Activated B cell treated with CpG ODN at 0.5 μM for 24 hours (primary cell): ENCODE results near the gene IP6K1. TPM values are rescaled to one million over a fixed set of nuclear protein-coding genes. Genes with fewer than 3 reads are reported as not detected.
"Not testable (repeated sequence)": the region's sequence is repeated elsewhere in the genome, so short reads cannot be mapped to it uniquely, and the experiment has no call there.

ENCODE experiments used
- ATAC-seq: fragments of 200-7000 bp; cut with Tn5 transposase; one replicate; pipeline ENCODE4 v1.10.0; 2021; ENCODE audit warnings: low read depth, mild to moderate bottlenecking, moderate library complexity
- CTCF ChIA-PET: fragments of 350-600 bp; sonication (Branson Sonifier 250); formaldehyde crosslinking; loops from one replicate; lab custom pipeline; 2021; ENCODE audit warnings: antibody characterized with exemption; lab: Charles Lee
- POLR2A ChIA-PET: fragments of 350-600 bp; sonication (Branson Sonifier 250); formaldehyde crosslinking; loops from one replicate; lab custom pipeline; 2021; ENCODE audit warnings: antibody characterized with exemption; lab: Charles Lee
- DNase-seq: peaks from one replicate; pipeline ENCODE4 v3.0.0; 2022
- H3K27ac Mint-ChIP-seq: one replicate; pipeline ENCODE4 v1.8.0; 2020; ENCODE audit warnings: mixed read lengths
- H3K27me3 Mint-ChIP-seq: one replicate; pipeline ENCODE4 v1.8.0; 2021; ENCODE audit warnings: mixed read lengths
- H3K36me3 Mint-ChIP-seq: one replicate; pipeline ENCODE4 v1.8.0; 2021; ENCODE audit warnings: low read depth, mixed read lengths
- H3K4me1 Mint-ChIP-seq: one replicate; pipeline ENCODE4 v1.8.0; 2021; ENCODE audit warnings: mixed read lengths
- H3K4me3 Mint-ChIP-seq: one replicate; pipeline ENCODE4 v1.8.0; 2020; ENCODE audit warnings: mild to moderate bottlenecking, mixed read lengths
- H3K9me3 Mint-ChIP-seq: one replicate; pipeline ENCODE4 v1.8.0; 2020; ENCODE audit warnings: mixed read lengths
- intact Hi-C: fragments of 100-400 bp; cut with micrococcal nuclease; formaldehyde crosslinking; loops from one replicate; pipeline ENCODE4 v1.15.1; 2024
- total RNA-seq: library from RNA; stranded (reverse); gene quantifications from 2 replicates; pipeline ENCODE4 v1.2.3, GENCODE V29; 2022
- TF ChIP-seq, protein P1 (sequence below): fragments of 200-600 bp; IDR thresholded peaks from one replicate; pipeline ENCODE4 v1.8.0; 2022; ENCODE audit warnings: antibody characterized with exemption, mild to moderate bottlenecking

IP6K1 gene
- total RNA-seq, 1 donor from 2014 or later, result 47.6 TPM

DNA sequence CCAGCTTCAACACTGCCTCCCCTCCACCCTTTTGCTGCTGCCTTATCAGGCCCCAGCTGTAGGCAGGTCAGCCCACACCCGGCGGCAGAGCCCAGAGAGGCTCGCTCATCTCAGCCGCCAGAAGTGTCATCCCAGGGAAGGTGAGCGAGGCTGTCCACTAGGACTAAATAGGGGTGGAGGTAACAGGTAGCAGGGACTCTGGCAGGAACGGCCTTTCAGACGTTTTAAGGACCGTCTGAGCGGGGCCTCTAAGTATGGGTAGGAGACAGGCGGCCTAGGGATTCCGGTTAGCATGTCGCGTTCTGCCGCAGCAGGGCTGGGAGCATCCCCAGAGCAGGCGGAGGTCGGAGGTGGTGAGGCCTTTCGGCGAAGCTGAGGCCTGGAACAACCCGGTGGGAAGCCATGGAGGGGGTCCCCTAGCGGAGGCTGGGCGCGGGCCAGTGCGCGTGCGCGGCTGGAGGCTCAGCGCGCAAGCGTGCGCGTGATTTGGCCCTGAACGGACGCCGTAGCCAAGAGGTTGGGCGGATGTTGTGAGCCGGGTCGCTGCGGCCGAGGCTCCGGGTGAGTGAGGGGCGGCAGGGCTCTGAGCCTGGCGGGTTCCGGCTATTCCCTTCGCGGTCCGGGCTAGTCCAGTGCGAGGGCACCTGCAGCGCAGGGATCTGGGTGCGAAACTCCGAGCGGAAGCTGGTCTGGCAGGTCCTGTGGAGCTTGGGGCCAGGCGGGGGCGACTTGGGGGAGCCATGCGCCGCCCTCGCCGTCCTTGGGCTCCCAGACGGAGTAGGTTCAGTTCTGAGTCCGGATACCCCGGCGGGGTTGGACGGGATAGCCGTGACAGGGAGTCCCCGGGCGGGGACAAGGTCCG is 97.1 kb downstream of the IP6K1 start, which contains the start of the genes MST1 and RNF123:
TSS of gene MST1 (minus strand) at position 429 of the 862 bp plus-strand sequence. CDS start 783 bp downstream, outside the sequence.
TSS of gene RNF123 (plus strand) at position 512 of the 862 bp plus-strand sequence. CDS start 1,609 bp downstream, outside the sequence.
- peak; percentile 83 for ATAC-seq
- Mint-ChIP-seq H3K36me3 (peaks cover 14% of the 10 kb centered on the region), H3K4me1 (peaks cover 38% of the 10 kb centered on the region), H3K9me3 (no peaks in the 10 kb centered on the region), H3K27me3 (peaks cover 3% of the 10 kb centered on the region), H3K27ac (peak within 1 kb of the TSS; percentile 92), H3K4me3 (peak within 1 kb of the TSS; percentile 97)
- ChIA-PET POLR2A (interaction anchor here (1.0 to 1.3 kb wide), 2 partner anchors 13 to 16 kb away, joined by 3 to 4 read pairs; no protein-coding TSS in a partner anchor), CTCF (no interaction called here)
- TF ChIP-seq, protein P1, sequence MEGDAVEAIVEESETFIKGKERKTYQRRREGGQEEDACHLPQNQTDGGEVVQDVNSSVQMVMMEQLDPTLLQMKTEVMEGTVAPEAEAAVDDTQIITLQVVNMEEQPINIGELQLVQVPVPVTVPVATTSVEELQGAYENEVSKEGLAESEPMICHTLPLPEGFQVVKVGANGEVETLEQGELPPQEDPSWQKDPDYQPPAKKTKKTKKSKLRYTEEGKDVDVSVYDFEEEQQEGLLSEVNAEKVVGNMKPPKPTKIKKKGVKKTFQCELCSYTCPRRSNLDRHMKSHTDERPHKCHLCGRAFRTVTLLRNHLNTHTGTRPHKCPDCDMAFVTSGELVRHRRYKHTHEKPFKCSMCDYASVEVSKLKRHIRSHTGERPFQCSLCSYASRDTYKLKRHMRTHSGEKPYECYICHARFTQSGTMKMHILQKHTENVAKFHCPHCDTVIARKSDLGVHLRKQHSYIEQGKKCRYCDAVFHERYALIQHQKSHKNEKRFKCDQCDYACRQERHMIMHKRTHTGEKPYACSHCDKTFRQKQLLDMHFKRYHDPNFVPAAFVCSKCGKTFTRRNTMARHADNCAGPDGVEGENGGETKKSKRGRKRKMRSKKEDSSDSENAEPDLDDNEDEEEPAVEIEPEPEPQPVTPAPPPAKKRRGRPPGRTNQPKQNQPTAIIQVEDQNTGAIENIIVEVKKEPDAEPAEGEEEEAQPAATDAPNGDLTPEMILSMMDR, result no peak
- DNase-seq, result peak; percentile 95
- intact Hi-C loops, result loop anchor here (1.0 to 5.0 kb wide), 3 partner anchors 15 to 1132 kb away; partner anchors contain the start of genes APEH and PFKFB4

DNA sequence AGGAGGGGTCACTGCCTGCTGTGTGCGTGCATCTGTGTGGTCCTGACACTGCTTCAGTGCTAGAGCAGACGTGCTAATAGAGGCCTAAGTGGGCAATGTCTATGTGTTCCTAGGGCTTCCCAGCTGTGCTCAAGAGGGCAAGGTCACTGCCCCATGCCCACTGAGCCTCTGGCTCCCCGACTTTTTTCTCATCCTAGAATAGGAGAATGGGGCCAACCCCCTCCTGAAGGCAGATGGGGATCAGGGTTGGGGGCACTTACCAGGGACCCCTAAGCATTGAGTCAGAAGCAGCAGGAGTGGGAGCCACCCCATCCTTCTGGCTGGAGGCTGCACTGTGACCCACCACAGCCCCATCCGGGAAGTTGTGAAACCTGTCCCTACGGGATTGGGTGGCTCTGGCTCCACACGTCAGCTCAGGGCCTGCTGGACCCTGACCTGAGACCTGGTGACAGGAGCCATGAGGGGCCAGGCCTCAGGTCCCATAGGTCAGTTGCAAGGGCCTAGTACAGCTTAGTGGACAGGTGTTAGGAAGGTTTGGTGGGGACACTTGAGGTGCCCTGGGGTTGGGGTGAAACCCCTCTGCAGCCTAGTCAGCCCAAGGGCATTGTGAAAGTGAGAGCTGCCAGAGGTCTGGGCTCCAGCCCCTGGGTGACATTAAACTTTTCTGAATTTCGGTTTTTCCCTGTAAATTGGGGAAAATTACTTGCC is 97.8 kb downstream of the IP6K1 start:
- H3K27me3 Mint-ChIP-seq, H3K9me3 Mint-ChIP-seq, ATAC-seq, DNase-seq, CTCF ChIA-PET: not testable (repeated sequence)
- peak overlapping the region; percentile 92 for H3K27ac Mint-ChIP-seq
- peaks cover 38% of the 10 kb centered on the region for H3K4me1 Mint-ChIP-seq
- POLR2A ChIA-PET, result interaction anchor here (1.0 to 1.3 kb wide), 2 partner anchors 12 to 15 kb away, joined by 3 to 4 read pairs; no protein-coding TSS in a partner anchor
- intact Hi-C loops, result loop anchor here (1.0 to 5.0 kb wide), 3 partner anchors 14 to 1131 kb away; partner anchors contain the start of genes APEH and PFKFB4
- H3K36me3 Mint-ChIP-seq, result peaks cover 18% of the 10 kb centered on the region
- H3K4me3 Mint-ChIP-seq, result peak overlapping the region; percentile 97

DNA sequence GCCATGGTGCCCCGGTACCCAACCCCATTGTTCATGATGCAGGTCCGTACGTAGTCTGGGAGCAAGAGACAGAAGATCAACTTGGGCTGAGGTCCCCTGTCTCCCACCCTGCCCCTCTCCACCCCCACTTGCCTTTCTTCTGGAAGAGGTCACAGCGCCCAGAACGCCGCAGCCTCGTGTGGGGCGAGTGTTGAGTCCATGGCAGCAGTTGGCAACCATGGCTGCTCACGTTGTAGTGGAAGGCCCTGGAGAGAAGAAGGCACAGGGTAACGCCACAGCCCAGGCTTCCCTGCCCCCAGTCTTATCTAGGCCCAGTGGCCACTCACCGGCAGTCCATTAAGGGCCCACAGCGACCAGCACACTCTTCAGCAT is 98.9 kb downstream of the IP6K1 start:
- CTCF ChIA-PET, H3K9me3 Mint-ChIP-seq, POLR2A ChIA-PET, ATAC-seq, H3K27ac Mint-ChIP-seq, H3K27me3 Mint-ChIP-seq, DNase-seq: not testable (repeated sequence)
- Mint-ChIP-seq H3K4me1 (peaks cover 37% of the 10 kb centered on the region), H3K4me3 (peak overlapping the region; percentile 76), H3K36me3 (peaks cover 28% of the 10 kb centered on the region)
- intact Hi-C loops, result loop anchor here (5.0 kb wide), 1 partner anchor 1130 kb away; the partner anchor contains the start of gene PFKFB4

DNA sequence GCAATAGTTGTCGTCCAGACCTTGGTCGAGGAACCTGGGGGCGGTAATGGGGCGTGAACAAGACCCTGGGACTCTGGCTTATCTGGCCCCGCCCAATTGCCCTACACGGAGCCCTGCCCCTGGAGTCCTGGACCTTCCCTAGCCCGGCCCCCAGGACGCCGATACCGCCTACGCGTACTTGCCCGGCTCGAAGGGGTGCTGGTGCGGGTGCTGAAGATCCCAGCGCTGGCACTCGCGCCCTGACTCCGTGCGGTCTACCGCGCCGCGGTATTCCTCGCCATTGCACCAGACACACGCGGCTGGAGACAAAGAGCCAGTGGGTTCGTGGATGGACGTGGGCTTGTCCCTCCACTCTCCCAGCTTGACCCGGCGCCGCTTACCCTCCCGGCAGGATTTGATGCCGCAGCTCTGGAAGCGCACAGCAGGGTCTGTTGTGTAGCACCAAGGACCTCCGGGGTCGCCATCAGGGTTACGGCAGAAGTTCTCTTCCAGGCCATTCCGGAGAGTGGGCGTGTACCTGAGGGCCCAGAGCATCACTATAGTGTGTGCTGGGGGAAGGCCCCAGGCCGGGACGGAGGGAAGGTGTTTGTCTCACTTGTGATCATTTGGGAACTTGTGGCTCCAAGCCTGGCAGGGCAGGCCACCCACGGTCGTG is 99.4 kb downstream of the IP6K1 start:
- H3K36me3 Mint-ChIP-seq, result peaks cover 33% of the 10 kb centered on the region
- DNase-seq, result peak; percentile 30
- peak overlapping the region; percentile 76 for H3K4me3 Mint-ChIP-seq
- ATAC-seq, result peak; percentile 43
- intact Hi-C loops, result loop anchor here (5.0 kb wide), 1 partner anchor 1130 kb away; the partner anchor contains the start of gene PFKFB4
- POLR2A ChIA-PET, CTCF ChIA-PET, H3K27me3 Mint-ChIP-seq, H3K27ac Mint-ChIP-seq, H3K9me3 Mint-ChIP-seq: not testable (repeated sequence)
- peaks cover 37% of the 10 kb centered on the region for H3K4me1 Mint-ChIP-seq

DNA sequence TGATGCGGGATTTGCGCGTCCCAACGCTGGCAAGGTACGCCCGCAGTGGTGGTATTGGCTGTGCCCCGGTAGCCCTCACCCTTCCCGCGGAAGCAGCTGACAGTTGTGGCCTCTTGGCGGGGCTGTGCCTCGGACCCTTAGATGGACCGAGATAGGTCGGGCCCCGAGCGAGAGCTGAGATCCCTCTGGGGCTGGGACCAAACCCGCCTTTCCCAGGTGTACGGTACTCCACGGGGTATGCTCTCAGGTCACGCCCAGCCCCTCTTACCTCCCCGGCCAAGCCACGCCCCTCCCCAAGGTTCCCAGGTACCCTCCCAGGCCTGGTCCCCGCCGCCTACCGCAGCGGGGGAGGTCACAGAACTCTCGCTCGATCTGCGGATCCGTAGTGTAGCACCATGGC is 100.0 kb downstream of the IP6K1 start:
- intact Hi-C loops, result loop anchor here (5.0 kb wide), 1 partner anchor 1129 kb away; the partner anchor contains the start of gene PFKFB4
- peak overlapping the region; percentile 76 for H3K4me3 Mint-ChIP-seq
- CTCF ChIA-PET, POLR2A ChIA-PET, H3K27me3 Mint-ChIP-seq, H3K27ac Mint-ChIP-seq, H3K9me3 Mint-ChIP-seq: not testable (repeated sequence)
- H3K4me1 Mint-ChIP-seq, result peaks cover 37% of the 10 kb centered on the region
- peaks cover 39% of the 10 kb centered on the region for H3K36me3 Mint-ChIP-seq
- DNase-seq, result peak; percentile 46
- ATAC-seq, result peak; percentile 28

DNA sequence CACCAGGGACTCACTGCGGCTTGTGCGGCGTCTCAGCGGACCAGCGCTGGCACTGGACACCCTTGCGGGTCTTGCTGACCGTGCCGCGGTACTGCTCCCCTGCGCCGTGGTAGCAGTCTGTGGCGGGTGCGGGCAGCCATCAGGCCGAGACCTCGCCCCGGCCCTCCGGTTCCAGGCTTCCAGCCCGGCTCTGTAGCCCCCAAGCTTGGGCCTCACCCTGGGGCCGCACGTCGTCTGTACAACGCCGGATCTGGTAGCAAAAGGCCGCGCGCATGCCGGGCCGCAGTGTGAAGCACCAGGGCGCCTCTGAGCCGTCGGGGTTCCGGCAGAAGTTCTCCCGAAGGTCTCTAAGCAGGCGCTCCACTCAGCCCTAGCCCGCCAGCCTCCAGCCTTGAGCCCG is 100.5 kb downstream of the IP6K1 start:
- peak overlapping the region; percentile 76 for H3K4me3 Mint-ChIP-seq

DNA sequence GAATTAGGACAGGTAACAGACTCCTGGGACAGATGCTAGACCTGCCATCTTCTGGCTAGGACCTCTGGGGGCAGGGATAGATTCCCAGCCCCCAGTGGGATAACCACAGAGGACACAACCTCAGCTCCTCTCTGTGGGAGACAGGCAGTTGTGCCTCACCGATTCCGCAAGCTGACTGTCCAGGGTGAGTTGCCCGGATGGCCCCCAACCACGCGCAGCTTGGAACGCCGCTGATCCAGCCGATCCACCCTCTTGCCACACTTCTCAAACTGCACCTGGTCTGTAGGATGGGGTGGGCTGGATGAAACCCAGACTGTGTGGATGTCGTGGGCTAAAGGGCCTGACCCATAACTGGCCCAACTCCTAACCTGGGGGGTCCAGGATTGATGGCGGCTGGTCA is 101.2 kb downstream of the IP6K1 start:
- ATAC-seq, H3K27me3 Mint-ChIP-seq, POLR2A ChIA-PET, H3K9me3 Mint-ChIP-seq, H3K4me3 Mint-ChIP-seq, DNase-seq, CTCF ChIA-PET, H3K27ac Mint-ChIP-seq: not testable (repeated sequence)
- H3K36me3 Mint-ChIP-seq, result peaks cover 50% of the 10 kb centered on the region
- H3K4me1 Mint-ChIP-seq, result peaks cover 27% of the 10 kb centered on the region
- intact Hi-C loops, result loop anchor here (5.0 kb wide), 1 partner anchor 1128 kb away; the partner anchor contains the start of gene PFKFB4

More for the DNA sequence above, 100.5 kb downstream of the IP6K1 start:
- Mint-ChIP-seq H3K4me1 (peaks cover 34% of the 10 kb centered on the region), H3K36me3 (peaks cover 42% of the 10 kb centered on the region)
- H3K27ac Mint-ChIP-seq, POLR2A ChIA-PET, DNase-seq, ATAC-seq, H3K9me3 Mint-ChIP-seq, H3K27me3 Mint-ChIP-seq, CTCF ChIA-PET: not testable (repeated sequence)
- intact Hi-C loops, result loop anchor here (5.0 kb wide), 1 partner anchor 1129 kb away; the partner anchor contains the start of gene PFKFB4

DNA sequence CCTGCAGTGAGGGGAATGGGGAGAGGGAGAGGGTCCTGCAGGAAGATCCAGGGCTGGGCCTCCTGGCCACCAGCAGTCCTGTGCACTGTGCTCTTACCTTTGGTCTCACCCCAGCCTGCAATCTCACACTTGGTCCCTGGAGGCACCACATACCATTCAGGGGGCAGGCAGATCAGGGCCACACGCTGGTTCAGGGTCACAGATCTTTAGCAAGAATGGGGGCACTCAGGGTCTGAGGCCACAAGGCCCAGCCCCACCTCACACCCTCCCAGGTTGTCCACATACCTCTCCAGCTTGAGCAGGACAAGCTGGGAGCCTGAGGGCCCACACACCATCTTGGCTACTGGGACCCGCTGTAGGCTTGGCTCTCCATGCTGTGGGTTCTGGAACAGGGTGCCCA is 101.9 kb downstream of the IP6K1 start:
- POLR2A ChIA-PET, intact Hi-C loops, CTCF ChIA-PET, ATAC-seq, DNase-seq, H3K27ac Mint-ChIP-seq, H3K9me3 Mint-ChIP-seq, H3K27me3 Mint-ChIP-seq, H3K4me3 Mint-ChIP-seq: not testable (repeated sequence)
- Mint-ChIP-seq H3K4me1 (peaks cover 20% of the 10 kb centered on the region), H3K36me3 (peaks cover 54% of the 10 kb centered on the region)
